GM19023 (cell line): ENCODE measurements around the gene HLA-DMB.

ENCODE experiments used
- ATAC-seq: cut with Tn5 transposase; IDR thresholded peaks from one replicate; pipeline ENCODE4 v1.9.1; 2021; ENCODE audit warnings: mild to moderate bottlenecking, moderate library complexity; ENCODE audit not compliant: unreplicated experiment

The HLA-DMB gene

GRCh38 chr6:32931211-32931610 is 9.6 kb downstream of the HLA-DMB start:
- no peak for ATAC-seq

- ATAC-seq: no peak
These were observed 18.7 kb downstream of the HLA-DMB start for GRCh38 chr6:32922083-32922482.

GRCh38 chr6:32920715-32921114 is 20.1 kb downstream of the HLA-DMB start:
- ATAC-seq: no peak

- no peak for ATAC-seq
These were observed 27.9 kb downstream of the HLA-DMB start for GRCh38 chr6:32912951-32913350.

GRCh38 chr6:32908897-32909296 is 31.9 kb downstream of the HLA-DMB start:
- no peak for ATAC-seq

GRCh38 chr6:32906539-32906938 is 34.3 kb downstream of the HLA-DMB start:
- no peak for ATAC-seq

GRCh38 chr6:32905078-32905477 is 35.8 kb downstream of the HLA-DMB start:
- no peak for ATAC-seq

- no peak for ATAC-seq
These were observed 36.9 kb downstream of the HLA-DMB start for GRCh38 chr6:32903952-32904351.

- ATAC-seq: no peak
These were observed 45.9 kb downstream of the HLA-DMB start for GRCh38 chr6:32895006-32895345.

GRCh38 chr6:32894085-32895005 is 46.5 kb downstream of the HLA-DMB start:
- ATAC-seq: peak; percentile 97

- ATAC-seq: no peak
These were observed 50.0 kb downstream of the HLA-DMB start for GRCh38 chr6:32890831-32891230.

GRCh38 chr6:32889533-32889932 is 51.3 kb downstream of the HLA-DMB start:
- ATAC-seq: no peak

- ATAC-seq: no peak
These were observed 52.3 kb downstream of the HLA-DMB start for GRCh38 chr6:32888576-32888975.

- ATAC-seq: no peak
These were observed 53.2 kb downstream of the HLA-DMB start for GRCh38 chr6:32887616-32888015.

- ATAC-seq: no peak
These were observed 54.0 kb downstream of the HLA-DMB start for GRCh38 chr6:32886681-32887383.

- no peak for ATAC-seq
These were observed 55.0 kb downstream of the HLA-DMB start for GRCh38 chr6:32885698-32886286.
